Effector memory CD8-positive, alpha-beta T cell (primary cell): ENCODE measurements around the gene DUSP12.
A peak's percentile ranks its signal among the peaks of the same experiment; 100 is the strongest.

Source experiments
- ATAC-seq: fragments of 150-1000 bp; cut with Tn5 transposase; replicated peaks from 2 replicates; pipeline ENCODE4 v1.10.0; 2021; ENCODE audit warnings: mild to moderate bottlenecking, moderate library complexity
- DNase-seq, 3 experiments: peaks; one replicate each; pipeline ENCODE4 v3.0.0; 2021
- H3K27ac Mint-ChIP-seq, 2 donors: one replicate each; pipeline ENCODE4 v1.8.0; 2022; ENCODE audit warnings: mild to moderate bottlenecking in 2 of 2, mixed read lengths in 2 of 2, moderate library complexity in 2 of 2
- H3K27me3 Mint-ChIP-seq, 2 donors: one replicate each; pipeline ENCODE4 v1.8.0; 2022; ENCODE audit warnings: mixed read lengths in 2 of 2
- H3K36me3 Mint-ChIP-seq: one replicate; pipeline ENCODE4 v1.8.0; 2022; ENCODE audit warnings: mild to moderate bottlenecking, moderate library complexity, mixed read lengths; ENCODE audit not compliant: insufficient read depth
- H3K4me1 Mint-ChIP-seq, 2 donors: one replicate each; pipeline ENCODE4 v1.8.0; 2022; ENCODE audit warnings: low read depth in 2 of 2, mixed read lengths in 2 of 2
- H3K4me3 Mint-ChIP-seq, 2 donors: one replicate each; pipeline ENCODE4 v1.8.0; 2022; ENCODE audit warnings: mild to moderate bottlenecking in 2 of 2, mixed read lengths in 2 of 2, moderate library complexity in 2 of 2
- H3K9me3 Mint-ChIP-seq, 2 donors: one replicate each; pipeline ENCODE4 v1.8.0; 2022; ENCODE audit warnings: mixed read lengths in 2 of 2

The DUSP12 gene

GRCh38 chr1:161790587-161791317 lies 41.2 kb downstream of the DUSP12 start:
- Mint-ChIP-seq H3K9me3 (no peaks in the 10 kb centered on the region), H3K4me3 (no peak overlapping the region), H3K36me3 (peaks cover 69% of the 10 kb centered on the region), H3K4me1 (peaks cover 2 to 7% of the 10 kb centered on the region in 2 donors), H3K27me3 (no peaks in the 10 kb centered on the region), H3K27ac (no peak overlapping the region)
- DNase-seq (no peak), ATAC-seq (no peak)

GRCh38 chr1:161791904-161792655 lies 42.5 kb downstream of the DUSP12 start:
- Mint-ChIP-seq H3K27me3 (no peaks in the 10 kb centered on the region), H3K4me3 (no peak overlapping the region), H3K27ac (no peak overlapping the region), H3K4me1 (peaks cover 2 to 3% of the 10 kb centered on the region in 2 donors), H3K36me3 (peaks cover 59% of the 10 kb centered on the region), H3K9me3 (no peaks in the 10 kb centered on the region)
- ATAC-seq (no peak), DNase-seq (no peak)

GRCh38 chr1:161792740-161793139 lies 43.2 kb downstream of the DUSP12 start:
- peaks cover 58% of the 10 kb centered on the region for H3K36me3 Mint-ChIP-seq
- peaks cover 2 to 3% of the 10 kb centered on the region in 2 donors for H3K4me1 Mint-ChIP-seq
- no peaks in the 10 kb centered on the region for H3K27me3 Mint-ChIP-seq
- H3K9me3 Mint-ChIP-seq: no peaks in the 10 kb centered on the region
- no peak overlapping the region for H3K27ac Mint-ChIP-seq
- no peak overlapping the region for H3K4me3 Mint-ChIP-seq
- no peak for ATAC-seq
- peak in 1 of 3 experiments; percentile 6 for DNase-seq

GRCh38 chr1:161799792-161800191 lies 50.2 kb downstream of the DUSP12 start:
- Mint-ChIP-seq H3K9me3 (no peaks in the 10 kb centered on the region), H3K36me3 (peaks cover 48% of the 10 kb centered on the region)
- ATAC-seq: no peak

GRCh38 chr1:161801955-161802354 lies 52.4 kb downstream of the DUSP12 start:
- Mint-ChIP-seq H3K4me3 (no peak overlapping the region), H3K27me3 (no peaks in the 10 kb centered on the region), H3K4me1 (peaks cover 2 to 6% of the 10 kb centered on the region in 2 donors), H3K36me3 (peaks cover 51% of the 10 kb centered on the region), H3K27ac (peak overlapping the region in 1 of 2 donors; percentile 31), H3K9me3 (no peaks in the 10 kb centered on the region)
- ATAC-seq (no peak), DNase-seq (no peak)

More at GRCh38 chr1:161799792-161800191, 50.2 kb downstream of the DUSP12 start:
- H3K27ac Mint-ChIP-seq: no peak overlapping the region
- no peaks in the 10 kb centered on the region for H3K27me3 Mint-ChIP-seq
- H3K4me3 Mint-ChIP-seq: no peak overlapping the region
- no peaks in the 10 kb centered on the region for H3K4me1 Mint-ChIP-seq
- DNase-seq: no peak

GRCh38 chr1:161803181-161803580 lies 53.6 kb downstream of the DUSP12 start:
- peaks cover 46% of the 10 kb centered on the region for H3K36me3 Mint-ChIP-seq
- H3K4me1 Mint-ChIP-seq: peaks cover 2 to 6% of the 10 kb centered on the region in 2 donors
- no peak overlapping the region for H3K4me3 Mint-ChIP-seq
- DNase-seq (no peak), ATAC-seq (no peak)
- H3K9me3 Mint-ChIP-seq: no peaks in the 10 kb centered on the region
- no peaks in the 10 kb centered on the region for H3K27me3 Mint-ChIP-seq
- no peak overlapping the region for H3K27ac Mint-ChIP-seq

- ATAC-seq: no peak
- Mint-ChIP-seq H3K4me1 (peaks cover 2 to 6% of the 10 kb centered on the region in 2 donors), H3K9me3 (no peaks in the 10 kb centered on the region), H3K36me3 (peaks cover 34% of the 10 kb centered on the region), H3K27ac (peak overlapping the region in 1 of 2 donors; percentile 25), H3K4me3 (no peak overlapping the region), H3K27me3 (no peaks in the 10 kb centered on the region)
- no peak for DNase-seq
These were observed 56.0 kb downstream of the DUSP12 start for GRCh38 chr1:161805399-161806197.
